Fibroblast of skin of back (primary cell): ENCODE results near the gene SLC22A7.
A peak's percentile ranks its signal among the peaks of the same experiment; 100 is the strongest.
"Not testable (repeated sequence)": the region's sequence is repeated elsewhere in the genome, so short reads cannot be mapped to it uniquely, and the experiment has no call there.

Experiments
- DNase-seq: peaks from one replicate; pipeline ENCODE4 v3.0.0-alpha.2; 2013

The SLC22A7 gene

DNA sequence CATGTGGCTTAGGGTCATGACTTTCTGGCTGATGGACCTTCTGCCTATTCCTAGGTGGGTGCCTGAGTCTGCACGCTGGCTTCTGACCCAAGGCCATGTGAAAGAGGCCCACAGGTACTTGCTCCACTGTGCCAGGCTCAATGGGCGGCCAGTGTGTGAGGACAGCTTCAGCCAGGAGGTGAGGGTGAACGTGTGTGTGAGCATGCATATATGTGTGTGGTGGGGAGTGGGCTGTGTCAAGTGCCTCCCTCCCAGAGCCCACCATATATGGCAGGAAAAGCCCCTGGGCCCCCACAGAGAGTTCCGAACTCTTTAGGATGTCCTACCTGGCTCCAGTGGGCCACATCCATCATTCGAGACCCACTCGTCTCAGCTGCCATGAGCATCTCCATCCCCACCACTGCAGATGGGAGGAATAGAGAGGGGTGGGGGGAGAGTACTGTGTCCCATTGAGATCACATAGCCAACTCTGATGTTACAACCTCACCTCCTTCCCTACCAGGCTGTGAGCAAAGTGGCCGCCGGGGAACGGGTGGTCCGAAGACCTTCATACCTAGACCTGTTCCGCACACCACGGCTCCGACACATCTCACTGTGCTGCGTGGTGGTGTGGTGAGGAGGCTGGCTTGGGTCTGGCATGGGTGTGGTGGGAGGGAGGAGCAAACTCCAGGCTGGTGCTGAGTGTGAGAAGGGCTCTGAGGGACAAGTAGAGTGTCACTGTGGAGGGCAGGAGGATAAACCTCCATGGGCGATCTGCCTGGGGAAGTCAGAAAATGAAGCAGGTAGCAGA is 3.2 kb downstream of the SLC22A7 start:
- DNase-seq, result no peak

DNA sequence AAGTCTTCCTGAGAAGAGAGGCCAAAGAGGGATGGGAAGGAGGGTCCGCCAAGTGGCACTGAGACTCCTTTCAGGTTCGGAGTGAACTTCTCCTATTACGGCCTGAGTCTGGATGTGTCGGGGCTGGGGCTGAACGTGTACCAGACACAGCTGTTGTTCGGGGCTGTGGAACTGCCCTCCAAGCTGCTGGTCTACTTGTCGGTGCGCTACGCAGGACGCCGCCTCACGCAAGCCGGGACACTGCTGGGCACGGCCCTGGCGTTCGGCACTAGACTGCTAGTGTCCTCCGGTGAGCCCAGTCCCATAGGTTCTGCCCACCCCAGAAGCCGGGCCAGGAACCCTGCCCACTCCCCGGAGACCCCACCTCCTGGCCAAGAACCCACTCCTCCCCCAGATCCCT is 4.1 kb downstream of the SLC22A7 start:
- no peak for DNase-seq

DNA sequence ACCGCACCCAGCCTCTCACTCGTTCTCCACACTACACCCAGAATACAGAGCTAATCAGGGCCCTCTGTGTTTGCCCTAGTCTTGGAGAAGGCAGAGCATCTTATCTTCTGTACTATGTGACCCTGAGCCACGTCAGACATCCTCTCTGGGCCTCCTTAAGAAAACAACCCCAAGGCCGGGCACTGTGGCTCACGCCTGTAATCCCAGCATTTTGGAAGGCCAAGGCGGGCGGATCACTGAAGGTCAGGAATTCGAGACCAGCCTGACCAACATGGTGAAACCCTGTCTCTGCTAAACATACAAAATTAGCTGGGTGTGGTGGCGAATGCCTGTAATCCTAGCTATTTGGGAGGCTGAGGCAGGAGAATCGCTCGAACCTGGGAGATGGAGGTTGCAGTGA is 4.9 kb downstream of the SLC22A7 start:
- DNase-seq, result not testable (repeated sequence)

DNA sequence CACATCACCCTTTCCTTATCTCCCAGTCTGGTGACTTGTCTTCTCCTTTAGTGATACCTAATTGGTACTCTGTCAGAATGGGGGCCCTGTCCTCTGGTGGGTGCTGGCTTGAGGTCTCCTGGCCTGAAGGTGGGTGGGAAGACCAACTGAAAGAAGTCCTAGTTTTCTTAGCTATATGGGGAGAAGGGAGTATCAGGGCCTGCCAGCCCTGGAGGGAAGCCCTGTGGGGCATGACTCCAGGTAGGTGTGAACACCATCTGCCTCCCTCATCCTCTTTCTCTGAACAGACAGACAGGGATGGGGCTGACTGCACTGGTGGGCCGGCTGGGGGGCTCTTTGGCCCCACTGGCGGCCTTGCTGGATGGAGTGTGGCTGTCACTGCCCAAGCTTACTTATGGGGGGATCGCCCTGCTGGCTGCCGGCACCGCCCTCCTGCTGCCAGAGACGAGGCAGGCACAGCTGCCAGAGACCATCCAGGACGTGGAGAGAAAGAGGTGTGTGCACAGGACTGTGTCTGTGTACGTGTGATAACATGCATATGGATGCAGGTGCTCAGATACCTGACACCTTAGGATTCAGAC is 5.8 kb downstream of the SLC22A7 start:
- no peak for DNase-seq

DNA sequence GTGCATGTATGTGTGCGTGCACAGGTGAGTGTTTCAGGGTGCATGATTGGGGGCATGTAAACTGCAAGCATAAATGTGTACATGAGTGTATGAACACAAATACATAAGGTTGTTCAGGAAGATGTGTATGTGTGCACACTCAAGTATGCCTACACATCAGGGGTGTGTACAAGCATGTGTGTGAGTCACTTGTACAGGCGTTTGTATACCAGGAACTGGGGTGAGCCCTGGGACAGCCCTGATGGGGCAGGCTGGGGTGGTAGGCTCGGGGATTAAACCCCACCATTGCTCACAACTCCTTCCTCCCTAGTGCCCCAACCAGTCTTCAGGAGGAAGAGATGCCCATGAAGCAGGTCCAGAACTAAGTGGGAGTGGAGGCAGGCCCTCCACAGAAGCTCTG is 6.3 kb downstream of the SLC22A7 start:
- DNase-seq, result no peak

DNA sequence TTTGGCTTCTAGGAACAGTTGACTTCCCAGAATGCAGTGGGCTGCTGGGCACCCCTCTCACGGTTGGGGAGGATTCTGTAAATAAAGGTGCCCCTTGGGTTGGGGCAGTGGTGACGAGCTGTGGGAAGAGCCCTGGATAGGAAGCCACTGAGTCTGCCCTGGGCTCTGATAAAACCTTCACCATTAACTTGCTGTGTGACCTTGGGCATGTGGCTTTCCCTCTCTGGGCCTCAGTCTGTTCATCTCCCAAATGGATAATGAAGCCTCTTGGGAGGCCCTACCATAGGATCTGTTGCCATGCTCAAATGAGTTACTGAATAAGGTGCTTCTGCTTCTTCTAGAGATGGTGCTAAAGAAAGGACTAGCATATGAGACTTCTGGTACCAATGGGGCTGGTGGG is 6.8 kb downstream of the SLC22A7 start:
- DNase-seq, result no peak

DNA sequence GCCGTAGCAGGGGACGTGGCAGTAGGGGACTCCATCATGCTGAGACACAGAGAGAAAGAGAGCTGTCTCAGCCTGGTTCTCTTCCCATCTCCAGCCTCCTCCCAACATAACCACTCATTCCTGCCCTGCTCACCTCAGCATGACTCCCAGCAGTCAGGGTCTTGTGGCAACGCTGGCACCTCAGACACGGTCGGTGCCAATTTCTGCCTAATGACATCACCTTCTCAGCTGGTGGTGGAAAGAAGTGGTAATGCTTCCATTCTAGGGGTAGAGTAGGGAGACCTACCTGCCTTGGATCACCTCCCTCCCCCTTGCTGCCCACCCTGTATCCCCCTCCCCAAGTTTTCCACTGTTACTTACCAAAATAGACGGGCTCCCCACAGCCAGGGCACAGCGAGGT is 8.0 kb downstream of the SLC22A7 start:
- DNase-seq, result no peak

DNA sequence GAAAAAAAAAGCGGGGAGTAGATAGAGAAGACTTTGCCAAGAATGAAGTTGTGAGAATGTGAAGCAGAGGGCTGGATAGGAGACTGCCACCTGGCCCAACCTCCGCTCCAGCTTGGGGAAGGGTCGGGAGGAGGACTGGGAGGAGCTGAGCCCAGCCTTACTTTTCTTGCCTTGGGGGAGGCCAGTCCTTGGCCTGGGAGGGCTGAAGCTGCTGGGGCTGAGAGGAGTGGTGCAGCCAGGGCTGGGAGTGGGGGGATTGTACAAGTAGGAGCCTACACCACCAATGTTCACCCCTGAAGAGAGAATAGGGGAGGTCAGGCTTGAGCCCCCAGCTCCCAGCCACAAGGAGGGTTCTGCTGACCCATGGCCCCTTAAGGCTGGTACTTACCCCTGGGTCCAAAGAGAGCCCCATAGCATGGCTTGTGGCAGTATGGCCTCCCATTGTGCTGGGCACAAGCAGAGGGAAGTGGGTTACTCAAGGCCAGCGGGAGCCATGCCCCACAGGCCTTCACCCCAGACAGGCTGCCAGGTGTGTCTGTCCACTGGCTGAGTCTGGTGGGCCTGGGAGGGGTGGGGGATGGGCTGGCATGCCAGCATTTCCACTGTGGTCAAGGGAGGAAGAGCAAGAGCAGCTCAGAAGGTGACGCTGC is 9.5 kb downstream of the SLC22A7 start:
- DNase-seq, result no peak

DNA sequence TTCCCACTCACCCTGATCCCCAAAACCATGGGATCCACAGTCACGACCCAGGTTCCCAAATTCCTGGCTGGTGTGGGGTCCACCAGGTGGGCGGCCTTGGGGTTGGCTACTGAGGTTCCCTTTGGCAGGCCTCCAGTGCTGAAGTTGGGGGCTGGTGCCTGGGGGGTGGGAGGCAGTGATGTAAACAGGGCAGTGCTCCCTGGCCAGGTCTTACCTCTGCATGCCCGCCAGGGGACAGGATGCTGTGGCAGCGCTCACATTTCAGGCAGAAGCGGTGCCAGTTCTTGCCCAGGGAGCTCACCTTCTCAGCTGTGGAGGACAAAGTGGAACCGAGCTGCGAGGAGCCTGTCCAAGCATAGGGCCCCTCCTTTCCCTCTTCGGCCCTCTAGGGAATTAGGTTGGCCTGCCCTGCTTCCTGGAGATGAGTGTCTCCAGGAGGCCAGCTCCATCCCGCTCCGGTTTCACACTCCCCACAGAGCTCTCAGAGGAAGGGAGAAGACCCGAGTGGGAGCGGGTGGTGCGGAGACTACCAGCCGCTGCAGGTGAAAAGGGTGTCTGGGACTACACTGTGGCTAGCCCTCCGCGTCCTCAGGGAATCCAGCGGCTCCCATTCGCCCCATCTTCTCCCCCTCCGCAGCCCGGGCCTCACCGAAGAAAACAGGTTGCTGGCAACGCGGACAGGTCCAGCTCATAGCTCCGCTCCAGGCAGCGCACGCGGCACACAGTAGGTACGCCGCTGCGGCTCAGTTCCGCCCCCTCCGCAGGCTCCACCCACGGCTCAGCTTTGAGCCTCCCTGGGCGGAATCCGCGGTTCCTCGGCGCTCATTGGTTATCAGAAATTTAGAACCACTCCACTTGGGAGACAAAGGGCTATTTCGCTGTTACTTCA is 10.3 kb downstream of the SLC22A7 start, which contains the start of gene CRIP3:
Gene CRIP3 (minus strand): TSS at position 726 of the 889 bp plus-strand sequence. CDS start 34 bp downstream, at position 692.
- peak; percentile 70 for DNase-seq

DNA sequence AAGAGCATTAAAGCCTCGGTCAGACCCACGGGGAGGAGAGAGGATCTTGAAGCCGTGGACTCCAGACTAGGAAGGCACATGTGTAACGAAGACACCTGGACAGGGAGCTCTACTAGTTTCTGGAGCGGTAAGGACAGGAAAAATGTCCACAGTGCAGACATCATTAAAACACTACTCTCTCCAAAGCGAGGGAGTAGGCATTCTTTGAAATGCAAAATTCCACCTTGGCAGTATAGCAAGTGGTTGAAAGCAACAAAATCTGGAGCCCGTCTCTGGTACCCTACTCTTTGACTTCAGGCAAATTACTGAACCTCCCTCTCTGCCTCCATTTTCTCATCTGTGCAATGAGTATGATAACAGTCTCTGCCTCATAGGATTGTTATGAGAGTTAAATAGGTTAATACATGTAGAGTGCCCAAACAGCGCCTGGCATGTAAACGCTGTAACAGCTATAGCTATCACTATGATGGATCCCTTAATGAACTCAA is 11.0 kb downstream of the SLC22A7 start:
- DNase-seq, result no peak

DNA sequence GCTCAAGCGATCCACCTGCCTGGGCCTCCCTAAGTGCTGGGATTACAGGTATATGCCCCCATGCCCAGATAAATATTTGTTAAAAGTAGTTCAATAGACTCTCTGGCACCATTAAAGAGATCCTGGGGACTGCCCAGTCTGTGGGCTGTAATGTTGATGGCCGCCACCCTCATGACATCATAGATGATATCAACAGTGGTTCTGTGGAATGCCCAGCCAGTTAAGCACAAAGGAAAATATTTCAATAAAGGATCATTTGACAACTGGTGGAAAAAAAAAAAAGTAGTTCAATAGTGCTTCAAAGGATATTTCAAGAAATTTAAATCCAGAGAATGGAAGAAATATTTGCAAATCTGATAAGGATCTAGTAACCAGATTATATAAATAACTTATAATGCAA is 12.1 kb downstream of the SLC22A7 start:
- peak; percentile 5 for DNase-seq

DNA sequence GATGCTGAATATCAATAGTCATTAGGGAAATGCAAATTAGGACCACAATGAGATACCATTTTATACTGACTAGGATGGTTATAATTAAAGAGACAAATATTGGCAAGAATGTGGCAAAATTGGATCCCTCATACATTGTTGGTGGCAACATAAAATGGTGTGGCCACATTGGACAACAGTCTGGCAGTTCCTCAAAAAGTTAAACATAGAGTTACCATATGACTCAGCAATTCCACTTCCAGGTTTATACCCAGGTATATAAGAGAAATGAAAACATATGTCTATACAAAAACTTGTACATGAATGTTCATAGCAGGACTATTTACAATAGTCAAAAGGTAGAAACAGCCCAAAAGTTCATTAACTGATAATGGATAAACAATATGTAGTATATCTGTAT is 12.6 kb downstream of the SLC22A7 start:
- DNase-seq, result no peak

DNA sequence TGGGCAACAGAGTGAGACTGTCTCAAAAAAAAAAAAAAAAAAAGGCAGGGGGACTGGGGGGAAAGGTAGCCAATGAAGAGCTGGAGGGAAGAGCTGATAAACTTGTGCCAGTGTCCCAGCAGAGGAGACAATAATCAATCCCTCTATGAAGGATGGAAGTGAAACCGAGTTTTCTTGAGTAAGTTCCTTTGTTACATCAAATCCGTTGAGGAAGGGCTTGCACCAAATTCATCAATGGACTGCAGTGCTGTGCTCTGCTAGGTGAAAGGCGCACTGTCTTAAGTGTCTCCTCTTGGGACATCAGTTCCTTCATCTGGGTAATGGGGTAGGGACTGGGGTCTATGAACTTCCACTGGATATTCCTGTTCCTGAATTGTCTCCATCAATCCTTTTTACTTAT is 13.6 kb downstream of the SLC22A7 start:
- no peak for DNase-seq

DNA sequence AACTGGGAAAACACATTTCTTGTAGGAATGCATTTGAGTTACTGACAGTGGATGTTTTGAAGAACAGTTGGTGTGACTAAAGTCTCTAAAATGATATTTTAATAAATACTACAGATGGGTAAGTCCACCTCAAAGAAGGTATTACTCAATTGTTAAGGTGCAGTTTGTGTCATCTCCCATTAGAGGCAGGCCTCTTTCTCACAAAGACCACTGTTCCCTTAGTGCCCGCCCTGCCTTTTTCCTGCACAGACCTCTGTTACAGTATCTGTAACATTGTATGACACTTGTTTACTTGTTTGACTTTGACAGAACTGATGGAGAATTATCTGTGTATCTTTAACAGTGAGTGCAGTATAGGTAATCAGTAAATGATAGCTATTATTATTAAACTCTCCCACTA is 15.8 kb downstream of the SLC22A7 start:
- no peak for DNase-seq

DNA sequence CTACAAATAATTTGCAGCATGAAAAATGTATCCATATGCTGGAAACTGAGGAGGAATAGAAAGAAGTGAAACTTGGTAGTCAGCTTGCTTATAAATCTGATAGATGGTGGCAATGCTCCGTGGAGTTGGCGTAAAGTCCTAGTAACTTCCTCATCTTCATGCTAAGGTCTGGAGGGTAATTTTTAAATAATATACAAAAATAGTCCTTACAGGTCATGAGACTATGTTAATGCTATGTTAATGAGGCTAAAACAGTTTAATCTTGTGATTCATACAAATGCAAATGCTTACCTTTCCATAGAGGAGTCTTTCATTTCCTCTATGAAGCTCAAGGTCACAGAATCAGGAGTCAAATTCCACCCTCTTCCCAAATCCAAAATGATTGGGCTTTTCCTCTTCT is 20.0 kb downstream of the SLC22A7 start:
- no peak for DNase-seq

DNA sequence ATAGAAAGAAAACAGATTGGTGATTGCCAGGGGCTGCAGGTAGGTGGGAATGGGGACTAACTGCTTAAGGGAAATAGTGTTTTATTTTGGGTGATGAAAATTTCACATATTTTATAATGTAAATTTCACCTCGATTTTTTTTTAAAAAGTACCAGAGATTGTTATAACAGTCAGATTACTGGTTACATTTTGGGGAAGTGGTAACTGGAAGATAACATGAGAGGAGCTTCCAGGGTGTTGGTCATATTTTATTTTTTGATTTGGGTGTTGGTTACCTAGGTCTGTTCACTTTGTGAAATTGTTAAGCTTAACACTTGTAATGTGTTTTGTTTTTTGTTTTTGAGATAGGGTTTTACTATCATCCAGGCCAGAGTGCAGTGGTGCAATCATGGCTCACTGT is 27.8 kb downstream of the SLC22A7 start:
- no peak for DNase-seq

DNA sequence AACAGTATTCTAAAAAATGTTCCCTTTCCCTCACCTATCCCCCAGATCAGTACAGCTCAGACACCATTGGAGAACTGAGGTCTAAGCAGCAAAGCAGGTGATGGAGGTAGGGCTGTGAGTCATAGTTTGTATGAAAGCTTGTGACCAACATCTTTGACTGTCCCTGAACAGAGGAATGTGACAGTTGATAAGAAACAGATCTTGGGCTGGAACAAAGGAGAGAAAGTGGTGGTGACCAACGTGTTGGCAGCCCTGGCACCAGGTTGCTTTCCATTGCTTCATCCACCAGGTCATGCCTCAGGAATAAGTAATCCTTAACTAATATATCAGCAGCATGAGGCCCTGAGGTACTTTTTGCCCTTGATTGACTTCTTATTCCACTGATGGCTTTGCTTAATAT is 30.5 kb downstream of the SLC22A7 start:
- DNase-seq, result no peak

DNA sequence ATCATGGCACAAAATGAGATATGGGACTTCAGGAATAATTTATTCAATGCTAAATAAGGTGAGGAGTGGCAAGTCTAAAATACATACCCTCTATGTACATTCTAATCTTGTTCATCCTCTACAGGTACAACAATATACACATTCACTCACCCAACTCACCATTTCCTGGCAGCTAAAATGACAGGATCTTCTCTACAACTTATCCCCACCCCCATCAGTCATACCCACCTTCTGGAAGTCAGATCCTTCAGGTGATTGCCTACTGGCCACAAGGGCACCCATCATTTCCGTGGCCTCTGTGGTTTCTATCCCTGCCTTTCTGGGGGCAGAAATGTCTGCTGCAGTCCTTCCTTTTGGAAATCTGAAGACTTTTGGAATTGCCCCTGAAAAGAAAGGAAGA is 33.4 kb downstream of the SLC22A7 start:
- no peak for DNase-seq

DNA sequence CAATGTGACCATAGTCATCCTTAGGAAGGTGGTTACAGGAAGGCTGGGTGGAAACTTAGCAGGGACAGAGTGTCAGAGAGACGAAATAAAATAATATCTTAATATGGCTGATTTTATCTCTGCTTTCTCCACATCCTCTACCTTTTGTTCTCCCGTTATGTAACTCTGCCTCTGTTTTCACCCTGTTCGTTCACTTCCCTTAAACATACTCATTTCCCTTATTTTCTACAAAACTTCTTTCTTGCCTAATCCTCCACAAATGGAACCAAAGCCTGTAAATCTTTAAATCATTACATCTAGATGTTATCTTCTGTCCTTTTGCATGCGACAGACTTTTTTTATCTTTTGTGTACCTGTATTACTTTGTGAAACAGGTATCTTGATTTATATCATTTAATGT is 33.8 kb downstream of the SLC22A7 start:
- no peak for DNase-seq

DNA sequence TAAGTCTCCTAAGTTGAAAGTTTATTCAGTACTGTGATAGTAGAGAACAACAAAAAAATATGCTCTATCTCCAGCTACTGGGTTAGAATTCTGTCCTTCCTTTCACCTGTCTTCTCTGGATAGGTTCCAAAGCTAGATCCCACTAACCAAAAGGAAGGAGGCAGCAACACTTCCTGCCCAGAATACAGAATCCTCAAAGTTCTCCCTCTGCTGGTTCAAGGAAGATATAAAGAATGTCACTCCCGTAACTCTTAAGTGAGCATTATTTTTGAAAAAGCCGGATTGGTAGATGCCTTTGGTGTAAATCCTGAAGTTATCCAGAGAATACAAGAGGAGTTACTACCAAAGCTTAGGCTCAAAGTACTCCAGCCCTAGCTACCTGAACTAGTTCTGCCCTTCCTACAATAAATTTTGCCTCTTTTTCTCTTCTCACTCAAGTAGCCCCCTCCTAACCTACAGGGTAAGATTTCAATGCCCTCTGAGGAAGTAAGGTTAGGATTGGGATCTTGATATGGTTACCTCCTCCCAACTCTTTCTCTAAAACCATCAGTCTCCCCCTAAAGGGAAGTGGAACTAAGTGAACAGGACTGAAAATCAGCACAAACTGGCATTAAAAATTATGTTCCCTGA is 36.5 kb downstream of the SLC22A7 start:
- peak; percentile 71 for DNase-seq

DNA sequence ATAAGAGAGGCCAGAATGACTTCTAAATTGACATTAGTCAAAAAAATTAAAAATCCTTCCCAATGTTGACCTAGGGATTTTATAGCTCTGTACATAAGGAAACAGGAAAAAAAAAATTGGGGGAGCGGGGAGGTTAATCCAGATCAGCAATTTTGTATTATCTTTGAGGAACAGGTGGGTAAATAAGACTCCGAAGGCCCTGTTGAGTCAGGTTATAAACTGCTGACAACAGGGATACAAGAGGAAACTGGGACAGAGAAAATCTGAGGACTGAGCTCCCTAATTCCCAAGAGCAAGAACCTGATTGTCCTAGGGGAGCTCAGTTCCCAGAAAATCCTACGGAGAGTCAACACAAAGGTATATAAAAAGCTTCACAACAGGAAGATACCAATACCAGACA is 37.4 kb downstream of the SLC22A7 start:
- DNase-seq, result no peak

DNA sequence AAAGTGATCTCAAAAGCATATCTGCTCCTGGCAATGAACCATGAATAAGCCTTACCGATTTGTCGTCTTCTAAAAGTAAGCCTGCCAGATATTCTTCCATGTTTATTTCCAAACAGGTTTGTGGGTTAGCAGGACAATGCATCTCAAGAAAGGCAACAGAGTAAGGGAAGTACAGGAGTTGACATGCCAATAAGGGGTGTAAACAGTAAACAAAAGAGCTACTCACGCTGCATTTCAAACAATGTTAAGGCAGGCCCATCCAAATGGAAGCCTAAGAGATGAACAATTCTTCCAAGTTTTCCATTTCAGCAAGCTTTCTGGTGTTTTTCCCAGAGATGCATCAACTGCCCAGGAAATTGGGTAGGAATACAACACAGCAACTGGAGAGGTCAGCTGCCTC is 38.3 kb downstream of the SLC22A7 start:
- no peak for DNase-seq
